Calu3 (cell line): ENCODE results near the gene MMP15. TPM values are rescaled to one million over a fixed set of nuclear protein-coding genes. Genes with fewer than 3 reads are reported as not detected.
"Not testable (repeated sequence)": the region's sequence is repeated elsewhere in the genome, so short reads cannot be mapped to it uniquely, and the experiment has no call there.

Source experiments
- BruUV-seq: library from RNA; stranded (reverse); fragments of 400-500 nt; replicated peaks from 2 replicates; lab custom pipeline; 2021; lab: Mats Ljungman, UMichigan
- CTCF ChIA-PET: fragments of 300-600 bp; sonication (Branson Sonifier 250); formaldehyde crosslinking; loops from one replicate; lab custom pipeline; 2022; ENCODE audit warnings: antibody characterized with exemption; lab: Charles Lee
- DNase-seq: peaks from one replicate; pipeline ENCODE4 v3.0.0; 2022
- H3K27ac Mint-ChIP-seq: one replicate; pipeline ENCODE4 v1.8.0; 2022; ENCODE audit warnings: mixed read lengths; ENCODE audit not compliant: unreplicated experiment
- H3K27me3 Mint-ChIP-seq: one replicate; pipeline ENCODE4 v1.8.0; 2022; ENCODE audit warnings: mixed read lengths; ENCODE audit not compliant: unreplicated experiment
- H3K36me3 Mint-ChIP-seq: one replicate; pipeline ENCODE4 v1.8.0; 2022; ENCODE audit warnings: mild to moderate bottlenecking, moderate library complexity, mixed read lengths; ENCODE audit not compliant: insufficient read depth, unreplicated experiment
- H3K4me1 Mint-ChIP-seq: one replicate; pipeline ENCODE4 v1.8.0; 2022; ENCODE audit warnings: mild to moderate bottlenecking, low read depth, mixed read lengths; ENCODE audit not compliant: unreplicated experiment
- H3K4me3 Mint-ChIP-seq: one replicate; pipeline ENCODE4 v1.8.0; 2022; ENCODE audit warnings: mild to moderate bottlenecking, low read depth, moderate library complexity, mixed read lengths; ENCODE audit not compliant: unreplicated experiment
- H3K9me3 Mint-ChIP-seq: one replicate; pipeline ENCODE4 v1.8.0; 2022; ENCODE audit warnings: low read depth, mixed read lengths; ENCODE audit not compliant: unreplicated experiment
- intact Hi-C: fragments of 100-400 bp; cut with micrococcal nuclease; formaldehyde crosslinking; loops from one replicate; pipeline ENCODE4 v1.10.0; 2022; ENCODE audit not compliant: unreplicated experiment
- total RNA-seq: library from RNA; stranded (reverse); gene quantifications from 2 replicates; pipeline ENCODE4 v1.2.3, GENCODE V29; 2022
- TF ChIP-seq, protein P1 (sequence below): fragments of 200-600 bp; IDR thresholded peaks from one replicate; pipeline ENCODE4 v1.8.0; 2022; ENCODE audit warnings: antibody characterized with exemption; ENCODE audit not compliant: unreplicated experiment

MMP15 gene
- total RNA-seq, 1 experiment from 2014 or later: 81.4 TPM

DNA sequence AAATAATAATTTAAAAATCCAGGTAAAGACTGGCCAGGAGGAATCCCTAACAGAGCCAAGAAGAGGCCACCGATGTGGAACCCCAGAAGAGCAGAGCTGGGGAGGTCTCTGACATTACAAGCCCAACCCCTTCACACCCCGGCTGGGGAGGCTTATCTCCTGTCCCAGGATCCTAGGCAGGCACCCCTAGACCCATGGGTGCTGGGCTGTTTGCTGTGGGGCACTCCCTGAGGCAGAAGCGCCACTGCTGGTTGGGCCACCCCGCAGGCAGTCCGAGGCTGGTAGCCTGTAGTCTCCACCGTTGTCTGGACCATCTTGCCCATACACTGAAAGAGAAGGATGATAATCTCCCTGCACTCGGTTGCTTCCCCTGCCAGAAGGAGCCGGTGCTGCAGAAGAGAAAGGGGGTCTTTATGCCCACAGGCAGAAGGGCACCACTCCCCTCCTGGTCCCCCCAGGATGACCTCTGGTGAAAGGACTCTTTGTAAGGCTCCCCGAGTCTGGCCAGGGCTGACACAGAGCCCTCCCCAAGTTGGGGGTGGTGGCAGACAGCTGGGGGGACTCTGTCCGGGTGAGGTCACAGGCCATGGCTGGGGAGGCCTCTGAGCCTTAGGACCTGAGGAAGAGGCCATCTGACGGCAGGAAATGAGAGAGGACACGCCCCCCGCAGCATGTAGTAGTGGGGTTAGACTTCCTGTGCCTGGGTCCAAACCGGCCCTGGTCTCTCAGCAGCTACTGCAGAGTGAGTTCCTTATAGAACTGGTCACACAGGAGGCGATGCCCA is 69.4 kb downstream of the MMP15 start:
- Mint-ChIP-seq H3K27ac (no peak overlapping the region), H3K36me3 (no peaks in the 10 kb centered on the region), H3K4me3 (no peak overlapping the region), H3K4me1 (peaks cover 17% of the 10 kb centered on the region), H3K9me3 (no peaks in the 10 kb centered on the region), H3K27me3 (peaks cover 62% of the 10 kb centered on the region)
- no TSS peak for BruUV-seq
- CTCF ChIA-PET: no interaction called here
- DNase-seq: no peak
- intact Hi-C loops: no loop called here
- TF ChIP-seq, protein P1, sequence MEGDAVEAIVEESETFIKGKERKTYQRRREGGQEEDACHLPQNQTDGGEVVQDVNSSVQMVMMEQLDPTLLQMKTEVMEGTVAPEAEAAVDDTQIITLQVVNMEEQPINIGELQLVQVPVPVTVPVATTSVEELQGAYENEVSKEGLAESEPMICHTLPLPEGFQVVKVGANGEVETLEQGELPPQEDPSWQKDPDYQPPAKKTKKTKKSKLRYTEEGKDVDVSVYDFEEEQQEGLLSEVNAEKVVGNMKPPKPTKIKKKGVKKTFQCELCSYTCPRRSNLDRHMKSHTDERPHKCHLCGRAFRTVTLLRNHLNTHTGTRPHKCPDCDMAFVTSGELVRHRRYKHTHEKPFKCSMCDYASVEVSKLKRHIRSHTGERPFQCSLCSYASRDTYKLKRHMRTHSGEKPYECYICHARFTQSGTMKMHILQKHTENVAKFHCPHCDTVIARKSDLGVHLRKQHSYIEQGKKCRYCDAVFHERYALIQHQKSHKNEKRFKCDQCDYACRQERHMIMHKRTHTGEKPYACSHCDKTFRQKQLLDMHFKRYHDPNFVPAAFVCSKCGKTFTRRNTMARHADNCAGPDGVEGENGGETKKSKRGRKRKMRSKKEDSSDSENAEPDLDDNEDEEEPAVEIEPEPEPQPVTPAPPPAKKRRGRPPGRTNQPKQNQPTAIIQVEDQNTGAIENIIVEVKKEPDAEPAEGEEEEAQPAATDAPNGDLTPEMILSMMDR: no peak

DNA sequence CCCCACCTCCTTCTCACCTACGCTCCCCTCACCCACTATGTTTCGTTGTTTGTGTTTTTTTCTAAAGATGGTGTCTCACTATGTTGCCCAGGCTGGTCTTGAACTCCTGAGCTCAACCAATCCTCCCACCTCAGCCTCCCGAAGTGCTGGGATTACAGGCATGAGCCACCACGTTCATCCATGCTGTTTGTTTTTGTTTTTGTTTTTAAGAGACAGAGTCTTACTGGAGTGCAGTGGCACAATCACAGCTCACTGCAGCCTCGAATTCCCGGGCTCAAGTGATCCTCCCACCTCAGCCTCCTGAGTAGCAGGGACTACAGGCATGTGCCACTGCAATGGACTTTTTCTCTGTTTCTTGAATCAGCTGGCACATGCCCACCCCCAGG is 70.0 kb downstream of the MMP15 start:
- H3K27ac Mint-ChIP-seq, H3K9me3 Mint-ChIP-seq, DNase-seq, H3K36me3 Mint-ChIP-seq, intact Hi-C loops, CTCF ChIA-PET, BruUV-seq, H3K4me3 Mint-ChIP-seq: not testable (repeated sequence)
- peaks cover 17% of the 10 kb centered on the region for H3K4me1 Mint-ChIP-seq
- peaks cover 68% of the 10 kb centered on the region for H3K27me3 Mint-ChIP-seq

DNA sequence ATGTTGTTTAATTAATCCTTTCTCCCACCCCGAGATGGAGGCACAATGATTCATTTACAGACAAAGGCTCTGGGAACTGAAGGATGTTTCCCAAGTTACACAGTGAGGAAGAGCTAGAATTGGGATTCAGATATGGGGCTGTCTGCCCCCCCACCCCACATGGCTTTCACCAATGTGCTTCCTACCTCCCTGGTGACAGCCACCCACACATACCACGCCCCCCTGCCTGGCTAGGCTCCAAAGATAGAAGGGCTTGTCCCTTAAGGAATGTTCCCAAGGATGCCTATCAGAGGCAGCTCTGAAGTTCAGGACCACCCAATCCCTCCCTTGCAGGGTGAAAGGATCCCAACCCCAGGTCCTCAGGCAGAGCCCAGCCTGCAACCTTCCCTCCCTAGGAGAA is 70.7 kb downstream of the MMP15 start:
- no peaks in the 10 kb centered on the region for H3K9me3 Mint-ChIP-seq
- CTCF ChIA-PET: interaction anchor here (0.5 kb wide), 1 partner anchor 399 kb away, joined by 5 read pairs; no protein-coding TSS in a partner anchor
- H3K36me3 Mint-ChIP-seq: no peaks in the 10 kb centered on the region
- peaks cover 17% of the 10 kb centered on the region for H3K4me1 Mint-ChIP-seq
- H3K27ac Mint-ChIP-seq: no peak overlapping the region
- TF ChIP-seq, protein P1: no peak
- H3K4me3 Mint-ChIP-seq: no peak overlapping the region
- BruUV-seq: no TSS peak
- intact Hi-C loops: no loop called here
- H3K27me3 Mint-ChIP-seq: peaks cover 70% of the 10 kb centered on the region
- DNase-seq: peak; percentile 41

Other genes starting within 250 kb of the MMP15 start
- 64.6 and 68.4 TPM in 2 replicates for gene KIFC3, start 223.3 kb upstream of the MMP15 start, total RNA-seq
- 0.19 TPM in 1 of 2 replicates, not detected in the other for gene CNGB1, start 54.6 kb upstream of the MMP15 start, total RNA-seq
- gene ZNF319, start 25.1 kb upstream of the MMP15 start, total RNA-seq: 10.0 and 10.2 TPM in 2 replicates
- gene USB1, start 24.3 kb upstream of the MMP15 start, total RNA-seq: 59.3 and 67.0 TPM in 2 replicates
- gene CFAP20, start 103.6 kb downstream of the MMP15 start, total RNA-seq: 54.1 and 63.8 TPM in 2 replicates
- gene CSNK2A2, start 172.4 kb downstream of the MMP15 start, total RNA-seq: 81.6 and 85.9 TPM in 2 replicates